H1 (cell line): ENCODE data around the gene KDM4E. TPM values are rescaled to one million over a fixed set of nuclear protein-coding genes. Genes with fewer than 3 reads are reported as not detected.
"Not testable (repeated sequence)": the region's sequence is repeated elsewhere in the genome, so short reads cannot be mapped to it uniquely, and the experiment has no call there.

Source experiments
- CTCF ChIA-PET: fragments of 300-600 bp; sonication (Branson Sonifier 250); formaldehyde crosslinking; loops from one replicate; lab custom pipeline; 2021; ENCODE audit not compliant: partially characterized antibody; lab: Charles Lee
- POLR2A ChIA-PET: fragments of 300-600 bp; sonication (Branson Sonifier 250); formaldehyde crosslinking; loops from one replicate; lab custom pipeline; 2021; ENCODE audit warnings: inconsistent platforms; ENCODE audit not compliant: partially characterized antibody; lab: Charles Lee
- DNase-seq, 2 experiments: peaks; one replicate each; pipeline versions ENCODE4 v3.0.0 to v3.0.0-alpha.2; 2010 to 2022; ENCODE audit warnings: low spot score in 2 of 2, low read depth in 1 of 2, mixed read lengths in 1 of 2
- FAIRE-seq: peaks from 2 replicates; lab custom pipeline; 2011; peaks lifted over from hg19 to GRCh38; lab: Jason Lieb, UNC
- H2AFZ ChIP-seq: 2 replicates; pipeline ENCODE4 v1.8.1; 2012; ENCODE audit warnings: low read length, inconsistent platforms
- H2AK5ac ChIP-seq: 2 replicates; pipeline ENCODE4 v1.6.1; 2013; ENCODE audit warnings: low read depth, low read length
- H2BK120ac ChIP-seq: replicated peaks from 2 replicates; pipeline ENCODE3; 2013; ENCODE audit warnings: low read depth, low read length, inconsistent platforms
- H2BK12ac ChIP-seq: 2 replicates; pipeline ENCODE4 v1.6.1; 2013; ENCODE audit warnings: low read depth, low read length
- H2BK15ac ChIP-seq: 2 replicates; pipeline ENCODE4 v1.6.1; 2013; ENCODE audit warnings: low read length
- H2BK20ac ChIP-seq: 2 replicates; pipeline ENCODE4 v1.6.1; 2013; ENCODE audit warnings: low read length
- H2BK5ac ChIP-seq: 2 replicates; pipeline ENCODE4 v1.6.1; 2013; ENCODE audit warnings: low read depth, low read length
- H3K14ac ChIP-seq: 2 replicates; pipeline ENCODE4 v1.6.1; 2013; ENCODE audit warnings: inconsistent platforms; ENCODE audit not compliant: insufficient read length
- H3K18ac ChIP-seq: 2 replicates; pipeline ENCODE4 v1.6.1; 2013; ENCODE audit warnings: low read length; ENCODE audit errors: extremely low read depth
- H3K23ac ChIP-seq: 2 replicates; pipeline ENCODE4 v1.6.1; 2013; ENCODE audit warnings: inconsistent platforms; ENCODE audit not compliant: insufficient read length
- H3K23me2 ChIP-seq: 2 replicates; pipeline ENCODE4 v1.6.1; 2013; ENCODE audit warnings: low read depth, low read length
- H3K27ac ChIP-seq: 2 replicates; pipeline ENCODE4 v1.6.1; 2011; ENCODE audit warnings: low read depth, low read length, inconsistent platforms
- H3K27me3 ChIP-seq, 4 experiments: replicated peaks in 1 of 4; 1 replicate in 1 of 4; 2 replicates in 3 of 4; pipeline versions ENCODE4 v1.6.1 to v1.8.1; 2011 to 2013; ENCODE audit warnings: low read length in 3 of 4, mild to moderate bottlenecking in 3 of 4, inconsistent platforms in 2 of 4, mixed read lengths in 2 of 4, moderate library complexity in 1 of 4; ENCODE audit not compliant: control insufficient read depth in 3 of 4, insufficient read depth in 3 of 4; ENCODE audit errors: extremely low read depth in 1 of 4
- H3K36me3 ChIP-seq, 4 experiments: 2 replicates each; pipeline versions ENCODE4 v1.6.1 to v1.8.1; 2011 to 2013; ENCODE audit warnings: mild to moderate bottlenecking in 4 of 4, low read length in 3 of 4, moderate library complexity in 2 of 4, control low read depth in 1 of 4, inconsistent platforms in 1 of 4; ENCODE audit not compliant: insufficient read depth in 4 of 4, control insufficient read depth in 2 of 4
- H3K4ac ChIP-seq: replicated peaks from 2 replicates; pipeline ENCODE3; 2013; ENCODE audit warnings: low read length, low read depth, mixed read lengths, inconsistent platforms; ENCODE audit not compliant: insufficient read length
- H3K4me1 ChIP-seq, 4 experiments: replicated peaks in 1 of 4; 1 replicate in 1 of 4; 2 replicates in 3 of 4; pipeline versions ENCODE4 v1.6.1 to v1.8.1; 2011 to 2013; ENCODE audit warnings: low read length in 3 of 4, inconsistent platforms in 2 of 4, mixed read lengths in 1 of 4; ENCODE audit not compliant: insufficient read depth in 4 of 4, control insufficient read depth in 3 of 4
- H3K4me2 ChIP-seq, 2 experiments: 2 replicates each; pipeline versions ENCODE4 v1.6.1 to v1.8.1; 2011 to 2013; ENCODE audit warnings: low read depth in 2 of 2, low read length in 2 of 2, control low read depth in 1 of 2, inconsistent platforms in 1 of 2, mild to moderate bottlenecking in 1 of 2; ENCODE audit not compliant: insufficient read depth in 1 of 2
- H3K4me3 ChIP-seq, 4 experiments: fragments of 200-600, 300-600 bp in 1 of 4; sonication (generic), shearing (Covaris generic), sonication (Bioruptor Twin) in 1 of 4; 2 replicates each; pipeline versions ENCODE4 v1.5.1 to v1.8.1; 2011 to 2016; ENCODE audit warnings: low read length in 4 of 4, low read depth in 3 of 4, control low read depth in 2 of 4, inconsistent platforms in 2 of 4, mild to moderate bottlenecking in 2 of 4, mixed read lengths in 1 of 4, moderate library complexity in 1 of 4; ENCODE audit not compliant: insufficient read depth in 2 of 4; ENCODE audit errors: extremely low read depth in 1 of 4
- H3K56ac ChIP-seq: replicated peaks from 2 replicates; pipeline ENCODE3; 2013; ENCODE audit warnings: low read depth, mild to moderate bottlenecking, mixed read lengths, low read length, inconsistent platforms; ENCODE audit not compliant: insufficient read length
- H3K79me1 ChIP-seq: 2 replicates; pipeline ENCODE4 v1.6.1; 2013; ENCODE audit warnings: low read depth, low read length, control low read depth
- H3K79me2 ChIP-seq, 2 experiments: 2 replicates each; pipeline versions ENCODE4 v1.6.1 to v1.8.1; 2012 to 2013; ENCODE audit warnings: low read length in 2 of 2, mild to moderate bottlenecking in 2 of 2, inconsistent platforms in 1 of 2; ENCODE audit not compliant: insufficient read depth in 2 of 2, control insufficient read depth in 1 of 2
- H3K9ac ChIP-seq, 4 experiments: replicated peaks in 1 of 4; 1 replicate in 1 of 4; 2 replicates in 3 of 4; pipeline versions ENCODE4 v1.6.1 to v1.8.1; 2011 to 2013; ENCODE audit warnings: low read depth in 3 of 4, low read length in 3 of 4, control low read depth in 2 of 4, mild to moderate bottlenecking in 2 of 4, moderate library complexity in 2 of 4, inconsistent platforms in 1 of 4; ENCODE audit errors: extremely low read depth in 1 of 4
- H3K9me3 ChIP-seq, 2 experiments: 2 replicates each; pipeline versions ENCODE4 v1.6.1 to v1.8.1; 2012 to 2013; ENCODE audit warnings: mild to moderate bottlenecking in 2 of 2, moderate library complexity in 2 of 2, control low read depth in 1 of 2, inconsistent platforms in 1 of 2, low read depth in 1 of 2, low read length in 1 of 2, mixed read lengths in 1 of 2; ENCODE audit not compliant: insufficient read depth in 2 of 2
- H4K20me1 ChIP-seq, 2 experiments: replicated peaks in 1 of 2; 2 replicates each; pipeline versions ENCODE3 to v1.8.1; 2011 to 2013; ENCODE audit warnings: inconsistent platforms in 2 of 2, low read length in 2 of 2, mild to moderate bottlenecking in 1 of 2; ENCODE audit not compliant: insufficient read depth in 2 of 2, control insufficient read depth in 1 of 2
- H4K5ac ChIP-seq: 2 replicates; pipeline ENCODE4 v1.6.1; 2013; ENCODE audit warnings: low read length, low read depth, mixed read lengths, inconsistent platforms; ENCODE audit not compliant: insufficient read length
- H4K8ac ChIP-seq: 2 replicates; pipeline ENCODE4 v1.8.0; 2013; ENCODE audit warnings: mild to moderate bottlenecking, moderate library complexity, low read length, inconsistent platforms; ENCODE audit not compliant: insufficient read depth; ENCODE audit errors: extremely low read depth
- H4K91ac ChIP-seq: replicated peaks from 2 replicates; pipeline ENCODE3; 2013; ENCODE audit warnings: low read length, mixed read lengths, inconsistent platforms; ENCODE audit not compliant: insufficient read length
- SIX5 ChIP-seq: IDR thresholded peaks from 2 replicates; pipeline ENCODE4 v1.6.1; 2011; ENCODE audit warnings: mild to moderate bottlenecking, low read depth, low read length
- WGBS, 2 experiments: shearing (Covaris generic) in 1 of 2; methylation state at CpG; one replicate each; pipeline versions ENCODE4 v1.1.6 to v1.1.7; 2013 to 2015; ENCODE audit warnings: low lambda C conversion rate in 2 of 2, mixed read lengths in 2 of 2, inconsistent platforms in 1 of 2, low coverage in 1 of 2, missing lambda C conversion rate in 1 of 2; ENCODE audit not compliant: insufficient replicate concordance in 2 of 2, insufficient coverage in 1 of 2, insufficient read length in 1 of 2; ENCODE audit errors: extremely low coverage in 1 of 2, missing lambda C conversion rate in 1 of 2; 5-methylcytosine and 5-hydroxymethylcytosine counted together
- polyA plus RNA-seq, 7 experiments: library from polyadenylated mRNA; depleted of rRNA in 3 of 7; stranded (reverse) in 5 of 7; unstranded in 2 of 7; fragments of >200 nt in 5 of 7; fragments of 200-250 nt in 2 of 7; gene quantifications; 1 replicate in 5 of 7; 2 replicates in 1 of 7; 4 replicates in 1 of 7; pipeline versions ENCODE4 v1.2.1 to v1.2.3, GENCODE V29; 2011 to 2013; ENCODE audit warnings: missing spikeins in 2 of 7, mixed read lengths in 2 of 7
- total RNA-seq: library from RNA; stranded (reverse); fragmentation: NEBNext Ultra II Directional; extraction: Animal tissue kit (Norgen Biotek cat#: 25700); gene quantifications from 2 replicates; pipeline ENCODE4 v1.2.1, GENCODE V29; 2021

The KDM4E gene
- total and polyA plus RNA-seq, 2 of the 8 experiments (the other 6 are each of a cell fraction or from before 2014, with no cell fraction given): not detected

DNA sequence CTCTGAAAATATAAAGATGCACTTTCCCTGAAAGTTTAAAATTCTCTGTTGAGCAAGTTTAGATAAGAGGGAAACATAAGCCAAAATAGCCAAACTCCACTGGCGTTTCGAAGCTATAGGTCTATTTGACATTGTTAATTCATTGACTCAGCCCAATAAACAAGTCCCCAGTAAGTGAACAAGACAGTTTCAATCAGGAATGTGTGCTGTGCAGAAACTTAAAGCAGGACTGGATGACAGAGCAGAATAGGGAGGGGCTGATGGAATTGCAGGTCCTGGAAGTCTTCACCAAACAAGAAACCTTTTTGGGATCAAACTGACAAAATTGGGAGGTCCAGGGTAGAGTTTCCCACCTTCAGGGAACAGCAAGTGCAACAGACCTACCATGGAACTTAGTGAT, 8.9 kb upstream of the KDM4E start:
- Histone ChIP-seq H3K36me3 (no peaks in the 10 kb centered on the region), H4K5ac (no peak overlapping the region), H3K27me3 (no peaks in the 10 kb centered on the region), H2BK12ac (no peak overlapping the region), H3K23me2 (no peaks in the 10 kb centered on the region), H3K18ac (no peak overlapping the region), H3K4me1 (no peaks in the 10 kb centered on the region), H3K79me2 (no peaks in the 10 kb centered on the region), H2BK20ac (no peak overlapping the region), H3K79me1 (no peaks in the 10 kb centered on the region), H3K14ac (no peak overlapping the region), H4K8ac (no peak overlapping the region), H3K56ac (no peak overlapping the region), H3K9ac (no peak overlapping the region), H2AFZ (no peak overlapping the region), H2BK5ac (no peak overlapping the region), H3K9me3 (no peaks in the 10 kb centered on the region), H2BK15ac (no peak overlapping the region), H2BK120ac (no peak overlapping the region), H3K4ac (no peak overlapping the region), H3K4me3 (no peak overlapping the region), H4K91ac (no peak overlapping the region), H3K4me2 (no peak overlapping the region), H3K23ac (no peak overlapping the region), H3K27ac (no peak overlapping the region), H2AK5ac (no peak overlapping the region), H4K20me1 (no peaks in the 10 kb centered on the region)
- POLR2A ChIA-PET: no interaction called here
- CTCF ChIA-PET: interaction anchor here (0.6 kb wide), 1 partner anchor 104 kb away, joined by 3 read pairs; no protein-coding TSS in a partner anchor
- DNase-seq (no peak), FAIRE-seq (no peak)
- WGBS, 2 experiments: 86% methylated on average over 2 of the region's 2 CpGs; no CpG with 5 or more reads in 1 of the 2 experiments
- no peak for TF ChIP-seq SIX5

DNA sequence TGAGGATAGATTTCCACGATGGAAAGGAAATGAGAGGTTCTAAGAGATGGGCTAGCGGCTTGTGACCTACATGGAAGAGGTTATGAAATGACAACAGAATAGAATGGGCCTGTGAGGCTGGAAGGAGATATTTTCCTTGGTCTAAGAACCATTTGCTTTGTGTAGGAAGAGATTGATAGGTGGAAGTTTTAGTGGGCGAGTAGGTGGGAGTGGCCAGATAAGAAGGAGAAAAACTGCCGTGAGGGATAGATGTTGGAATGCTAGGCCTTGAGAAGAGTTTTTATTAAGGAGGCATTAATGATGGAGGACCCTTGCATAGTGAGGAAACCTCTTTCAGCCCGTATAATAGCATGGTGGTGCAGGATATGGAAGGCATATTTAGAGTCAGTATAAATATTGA, 3.6 kb upstream of the KDM4E start:
- H4K8ac ChIP-seq, H2BK20ac ChIP-seq, H3K27me3 ChIP-seq, CTCF ChIA-PET, H2BK12ac ChIP-seq, H3K4me2 ChIP-seq, H3K14ac ChIP-seq, H4K5ac ChIP-seq, DNase-seq, H3K23ac ChIP-seq, H4K20me1 ChIP-seq, H3K4me1 ChIP-seq, H3K9ac ChIP-seq, H2BK5ac ChIP-seq, H2BK15ac ChIP-seq, H3K36me3 ChIP-seq, FAIRE-seq, H2AK5ac ChIP-seq, H3K79me2 ChIP-seq, H3K23me2 ChIP-seq, H3K79me1 ChIP-seq, H3K9me3 ChIP-seq, H3K18ac ChIP-seq, H2AFZ ChIP-seq, POLR2A ChIA-PET, H3K27ac ChIP-seq, H3K4ac ChIP-seq, H2BK120ac ChIP-seq, H3K4me3 ChIP-seq, H3K56ac ChIP-seq, H4K91ac ChIP-seq: not testable (repeated sequence)
- 91% methylated on average over 5 of the region's 5 CpGs; no CpG with 5 or more reads in 1 of the 2 experiments for WGBS, 2 experiments
